Stromal cell of bone marrow (primary cell): ENCODE measurements around the gene ZFYVE28.
"Not testable (repeated sequence)": the region's sequence is repeated elsewhere in the genome, so short reads cannot be mapped to it uniquely, and the experiment has no call there.

Source experiments
- DNase-seq: peaks from one replicate; pipeline ENCODE4 v3.0.0-alpha.2; 2012; ENCODE audit warnings: low read depth

Gene ZFYVE28

GRCh38 chr4:2390146-2390545 lies 28.3 kb downstream of the ZFYVE28 start:
- DNase-seq, result no peak

GRCh38 chr4:2389691-2390090 lies 28.8 kb downstream of the ZFYVE28 start:
- DNase-seq, result no peak

- no peak for DNase-seq
Measured at GRCh38 chr4:2388429-2389182, 29.8 kb downstream of the ZFYVE28 start.

GRCh38 chr4:2387829-2388228 lies 30.6 kb downstream of the ZFYVE28 start:
- no peak for DNase-seq

- DNase-seq, result no peak
Measured at GRCh38 chr4:2387218-2387617, 31.2 kb downstream of the ZFYVE28 start.

- DNase-seq, result no peak
Measured at GRCh38 chr4:2386717-2387116, 31.7 kb downstream of the ZFYVE28 start.

GRCh38 chr4:2385516-2385915 lies 32.9 kb downstream of the ZFYVE28 start:
- no peak for DNase-seq

GRCh38 chr4:2384245-2384644 lies 34.2 kb downstream of the ZFYVE28 start:
- DNase-seq, result no peak

- DNase-seq, result no peak
Measured at GRCh38 chr4:2383760-2384159, 34.7 kb downstream of the ZFYVE28 start.

- not testable (repeated sequence) for DNase-seq
Measured at GRCh38 chr4:2383220-2383631, 35.2 kb downstream of the ZFYVE28 start.

GRCh38 chr4:2382769-2383202 lies 35.7 kb downstream of the ZFYVE28 start:
- DNase-seq, result not testable (repeated sequence)

GRCh38 chr4:2380589-2380988 lies 37.9 kb downstream of the ZFYVE28 start:
- not testable (repeated sequence) for DNase-seq

GRCh38 chr4:2378898-2379297 lies 39.5 kb downstream of the ZFYVE28 start:
- no peak for DNase-seq

- DNase-seq, result peak; percentile 51
Measured at GRCh38 chr4:2378401-2378800, 40.0 kb downstream of the ZFYVE28 start.

GRCh38 chr4:2377241-2377640 lies 41.2 kb downstream of the ZFYVE28 start:
- DNase-seq, result no peak

- no peak for DNase-seq
Measured at GRCh38 chr4:2375427-2375826, 43.0 kb downstream of the ZFYVE28 start.

GRCh38 chr4:2373532-2373931 lies 44.9 kb downstream of the ZFYVE28 start:
- DNase-seq, result no peak

GRCh38 chr4:2372488-2373030 lies 45.9 kb downstream of the ZFYVE28 start:
- DNase-seq, result no peak

GRCh38 chr4:2371765-2372487 lies 46.5 kb downstream of the ZFYVE28 start:
- DNase-seq, result no peak

GRCh38 chr4:2370597-2371320 lies 47.7 kb downstream of the ZFYVE28 start:
- DNase-seq, result no peak

- no peak for DNase-seq
Measured at GRCh38 chr4:2368746-2369437, 49.6 kb downstream of the ZFYVE28 start.

- DNase-seq, result no peak
Measured at GRCh38 chr4:2367626-2368025, 50.8 kb downstream of the ZFYVE28 start.
